RWPE1 (cell line): ENCODE data around the gene CEP135.

Experiments used
- CTCF ChIA-PET: fragments of 350-600 bp; sonication (Branson Sonifier 250); formaldehyde crosslinking; extraction: SDS; loops from one replicate; lab custom pipeline; 2021; lab: Yijun Ruan, JAX
- POLR2A ChIA-PET: fragments of 400-600 bp; formaldehyde crosslinking; extraction: SDS; loops from one replicate; lab custom pipeline; 2020; ENCODE audit warnings: antibody characterized with exemption; ENCODE audit not compliant: low non-redundant PET; lab: Yijun Ruan, JAX
- DNase-seq: peaks from one replicate; pipeline ENCODE4 v3.0.0; 2012; ENCODE audit warnings: low spot score
- H3K27ac ChIP-seq: fragments of 450-650 bp; 2 replicates; pipeline ENCODE4 v1.5.1; 2017
- CTCF ChIP-seq: fragments of 450-650 bp; conservative IDR thresholded peaks from 2 replicates; pipeline ENCODE4 v1.5.1; 2017; ENCODE audit warnings: low read depth, mild to moderate bottlenecking

CEP135 gene

GRCh38 chr4:55907469-55907868 lies 41.3 kb upstream of the CEP135 start:
- CTCF ChIA-PET = no interaction called here
- DNase-seq = no peak
- no peak overlapping the region for H3K27ac ChIP-seq
- TF ChIP-seq CTCF = no peak
- POLR2A ChIA-PET = no interaction called here

DNA sequence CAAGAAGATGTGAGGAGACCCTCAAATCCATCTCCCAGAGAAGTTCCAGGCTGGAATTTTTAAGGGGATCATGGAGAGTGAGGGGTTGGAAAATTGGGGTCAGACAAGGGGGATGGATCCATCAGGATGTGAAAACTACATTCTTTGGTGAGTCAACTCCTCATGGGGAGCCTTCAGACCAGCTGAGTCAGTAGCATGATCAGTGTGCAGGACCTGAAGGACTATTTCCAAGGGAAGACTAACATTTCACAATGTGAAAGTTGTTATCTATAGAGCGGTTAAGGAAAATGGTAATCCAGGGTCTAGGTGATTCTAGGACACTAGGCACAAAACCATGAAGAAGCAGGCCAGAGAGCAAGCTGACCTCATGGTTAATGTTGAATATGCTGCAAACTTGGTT lies 38.6 kb upstream of the CEP135 start:
- CTCF ChIA-PET = no interaction called here
- no peak overlapping the region for H3K27ac ChIP-seq
- POLR2A ChIA-PET = no interaction called here
- no peak for TF ChIP-seq CTCF
- DNase-seq = no peak

DNA sequence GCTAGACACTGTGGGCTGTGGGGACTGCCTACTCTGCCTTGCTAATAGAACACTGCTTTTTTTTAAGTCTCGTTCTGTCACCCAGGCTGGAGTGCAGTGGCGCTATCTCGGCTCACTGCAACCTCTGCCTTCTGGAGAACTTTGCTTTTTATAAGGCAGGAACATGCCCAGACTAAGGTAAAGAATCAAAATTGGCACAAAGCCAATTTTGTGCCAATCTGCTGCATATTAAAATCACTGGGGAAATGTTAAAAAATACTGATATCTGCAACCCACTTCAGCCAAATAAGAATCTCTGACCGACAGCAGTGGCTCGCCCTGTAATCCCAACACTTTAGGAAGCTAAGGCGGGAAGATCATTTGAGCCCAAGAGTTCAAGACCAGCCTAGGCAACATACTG lies 36.5 kb upstream of the CEP135 start:
- TF ChIP-seq CTCF = no peak
- no peak overlapping the region for H3K27ac ChIP-seq
- no peak for DNase-seq
- POLR2A ChIA-PET = no interaction called here
- CTCF ChIA-PET = interaction anchor here (0.7 kb wide), 1 partner anchor 178 kb away, joined by 3 read pairs; no protein-coding TSS in a partner anchor

DNA sequence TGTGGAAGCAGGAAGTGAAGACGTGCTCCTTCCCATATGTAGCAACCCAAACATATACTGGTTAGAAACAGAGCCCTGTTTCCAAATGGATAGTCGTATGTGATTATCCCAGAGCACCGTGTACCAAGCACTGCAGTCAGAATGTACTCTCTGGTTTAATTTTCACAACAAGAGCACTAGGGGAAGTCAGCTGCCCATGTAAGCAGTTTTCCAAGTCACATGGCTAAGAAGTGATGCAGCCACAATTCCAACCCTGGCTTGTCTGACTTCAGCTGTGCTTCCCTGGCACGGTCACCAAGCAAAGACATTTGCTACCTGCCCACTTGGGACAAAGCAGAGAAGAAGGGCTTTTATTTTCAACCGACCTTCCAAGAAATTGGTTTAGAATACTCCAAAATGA lies 28.2 kb upstream of the CEP135 start:
- ChIA-PET CTCF (interaction anchor here (0.6 to 0.9 kb wide), 2 partner anchors 20 to 425 kb away, joined by 3 to 4 read pairs; no protein-coding TSS in a partner anchor), POLR2A (no interaction called here)
- H3K27ac ChIP-seq = no peak overlapping the region
- no peak for TF ChIP-seq CTCF
- no peak for DNase-seq

- peak; percentile 9 for DNase-seq
- no peak overlapping the region for H3K27ac ChIP-seq
- POLR2A ChIA-PET = no interaction called here
- TF ChIP-seq CTCF = no peak
- CTCF ChIA-PET = interaction anchor here (0.6 to 0.9 kb wide), 2 partner anchors 19 to 425 kb away, joined by 3 to 4 read pairs; no protein-coding TSS in a partner anchor
These were observed 27.7 kb upstream of the CEP135 start for GRCh38 chr4:55921093-55921492.

GRCh38 chr4:55925241-55925640 lies 23.5 kb upstream of the CEP135 start:
- ChIA-PET CTCF (interaction anchor here (0.6 kb wide), 1 partner anchor 381 kb away, joined by 3 read pairs; no protein-coding TSS in a partner anchor), POLR2A (no interaction called here)
- TF ChIP-seq CTCF = no peak
- H3K27ac ChIP-seq = no peak overlapping the region
- DNase-seq = no peak
